HEK293 (cell line): ENCODE measurements around the gene DNAJC4.

Source experiments
- AEBP2 ChIP-seq: fragments of 450-650 bp; formaldehyde crosslinking; IDR thresholded peaks from 2 replicates; pipeline ENCODE4 v1.5.1; 2016; ENCODE audit warnings: missing biosample characterization, missing genetic modification characterization, borderline replicate concordance
- EGR2 ChIP-seq: fragments of 450-650 bp; formaldehyde crosslinking; IDR thresholded peaks from 2 replicates; pipeline ENCODE4 v1.5.1; 2016; ENCODE audit warnings: low read depth, missing biosample characterization, missing genetic modification characterization
- GLI2 ChIP-seq: fragments of 450-650 bp; formaldehyde crosslinking; IDR thresholded peaks from 2 replicates; pipeline ENCODE4; 2017; ENCODE audit warnings: missing biosample characterization, missing genetic modification characterization, low read depth, borderline replicate concordance
- KLF10 ChIP-seq: fragments of 450-650 bp; IDR thresholded peaks from 2 replicates; pipeline ENCODE4 v1.5.1; 2018; ENCODE audit warnings: missing biosample characterization, mild to moderate bottlenecking, missing genetic modification characterization
- KLF16 ChIP-seq: fragments of 450-650 bp; formaldehyde crosslinking; IDR thresholded peaks from 2 replicates; pipeline ENCODE4 v1.5.1; 2017; ENCODE audit warnings: missing biosample characterization, missing genetic modification characterization
- KLF9 ChIP-seq: fragments of 450-650 bp; formaldehyde crosslinking; IDR thresholded peaks from 2 replicates; pipeline ENCODE4 v1.5.1; 2016; ENCODE audit warnings: missing biosample characterization, missing genetic modification characterization, low read depth
- PATZ1 ChIP-seq: fragments of 450-650 bp; formaldehyde crosslinking; IDR thresholded peaks from 2 replicates; pipeline ENCODE4 v1.5.1; 2016; ENCODE audit warnings: missing biosample characterization, missing genetic modification characterization
- PRDM4 ChIP-seq: fragments of 450-650 bp; formaldehyde crosslinking; IDR thresholded peaks from 2 replicates; pipeline ENCODE4 v1.5.1; 2017; ENCODE audit warnings: missing biosample characterization, missing genetic modification characterization
- RBAK ChIP-seq: fragments of 450-650 bp; formaldehyde crosslinking; IDR thresholded peaks from 2 replicates; pipeline ENCODE4 v1.5.1; 2016; ENCODE audit warnings: missing biosample characterization, missing genetic modification characterization
- SP7 ChIP-seq: fragments of 450-650 bp; formaldehyde crosslinking; IDR thresholded peaks from 2 replicates; pipeline ENCODE4 v1.5.1; 2016; ENCODE audit warnings: missing biosample characterization, missing genetic modification characterization
- ZBTB1 ChIP-seq: fragments of 450-650 bp; formaldehyde crosslinking; IDR thresholded peaks from 2 replicates; pipeline ENCODE4 v1.5.1; 2016; ENCODE audit warnings: missing biosample characterization, missing genetic modification characterization
- ZBTB10 ChIP-seq: fragments of 450-650 bp; formaldehyde crosslinking; IDR thresholded peaks from 2 replicates; pipeline ENCODE4 v1.5.1; 2016; ENCODE audit warnings: missing biosample characterization, missing genetic modification characterization
- ZBTB26 ChIP-seq: fragments of 450-650 bp; formaldehyde crosslinking; optimal IDR thresholded peaks from 2 replicates; pipeline ENCODE3; 2016; ENCODE audit warnings: missing biosample characterization, mild to moderate bottlenecking, missing genetic modification characterization
- ZBTB48 ChIP-seq: fragments of 450-650 bp; formaldehyde crosslinking; IDR thresholded peaks from 2 replicates; pipeline ENCODE4 v1.5.1; 2016; ENCODE audit warnings: missing biosample characterization, missing genetic modification characterization
- ZFHX2 ChIP-seq: fragments of 450-650 bp; formaldehyde crosslinking; conservative IDR thresholded peaks from 2 replicates; pipeline ENCODE4 v1.5.1; 2016; ENCODE audit warnings: missing biosample characterization, missing genetic modification characterization
- ZNF114 ChIP-seq: fragments of 450-650 bp; formaldehyde crosslinking; IDR thresholded peaks from 2 replicates; pipeline ENCODE4 v1.5.0; 2017; ENCODE audit warnings: missing biosample characterization, missing genetic modification characterization
- ZNF155 ChIP-seq: fragments of 450-650 bp; formaldehyde crosslinking; IDR thresholded peaks from 2 replicates; pipeline ENCODE4 v1.5.1; 2016; ENCODE audit warnings: missing biosample characterization, missing genetic modification characterization
- ZNF18 ChIP-seq: fragments of 450-650 bp; formaldehyde crosslinking; IDR thresholded peaks from 2 replicates; pipeline ENCODE4 v1.5.1; 2016; ENCODE audit warnings: missing biosample characterization, missing genetic modification characterization
- ZNF19 ChIP-seq: fragments of 450-650 bp; formaldehyde crosslinking; IDR thresholded peaks from 2 replicates; pipeline ENCODE4; 2016; ENCODE audit warnings: missing biosample characterization, missing genetic modification characterization, low read depth
- ZNF2 ChIP-seq: fragments of 450-650 bp; formaldehyde crosslinking; IDR thresholded peaks from 2 replicates; pipeline ENCODE4 v1.5.1; 2016; ENCODE audit warnings: missing biosample characterization, missing genetic modification characterization
- ZNF302 ChIP-seq: fragments of 450-650 bp; formaldehyde crosslinking; IDR thresholded peaks from 2 replicates; pipeline ENCODE4 v1.5.1; 2016; ENCODE audit warnings: missing biosample characterization, missing genetic modification characterization, low read depth
- ZNF354C ChIP-seq: fragments of 450-650 bp; formaldehyde crosslinking; IDR thresholded peaks from 2 replicates; pipeline ENCODE4 v1.5.1; 2016; ENCODE audit warnings: missing biosample characterization, missing genetic modification characterization, low read depth, borderline replicate concordance
- ZNF423 ChIP-seq: fragments of 450-650 bp; formaldehyde crosslinking; IDR thresholded peaks from 2 replicates; pipeline ENCODE4 v1.5.1; 2016; ENCODE audit warnings: missing biosample characterization, missing genetic modification characterization
- ZNF521 ChIP-seq: fragments of 450-650 bp; formaldehyde crosslinking; IDR thresholded peaks from 2 replicates; pipeline ENCODE4 v1.5.1; 2017; ENCODE audit warnings: missing biosample characterization, mild to moderate bottlenecking, missing genetic modification characterization
- ZNF571 ChIP-seq: fragments of 450-650 bp; formaldehyde crosslinking; IDR thresholded peaks from 2 replicates; pipeline ENCODE4 v1.5.0; 2017; ENCODE audit warnings: missing biosample characterization, missing genetic modification characterization
- ZNF600 ChIP-seq: fragments of 450-650 bp; formaldehyde crosslinking; IDR thresholded peaks from 2 replicates; pipeline ENCODE4 v1.5.1; 2016; ENCODE audit warnings: missing biosample characterization, missing genetic modification characterization
- ZNF629 ChIP-seq: fragments of 450-650 bp; formaldehyde crosslinking; IDR thresholded peaks from 2 replicates; pipeline ENCODE4 v1.5.1; 2017; ENCODE audit warnings: missing biosample characterization, missing genetic modification characterization
- ZNF677 ChIP-seq: fragments of 450-650 bp; IDR thresholded peaks from 2 replicates; pipeline ENCODE4 v1.5.0; 2018; ENCODE audit warnings: missing biosample characterization, mild to moderate bottlenecking, missing genetic modification characterization, moderate library complexity

DNAJC4 gene

GRCh38 chr11:64245797-64246620, 15.7 kb downstream of the DNAJC4 start (continued):
- TF ChIP-seq ZBTB26 (tag by site-specific recombination) (peak; percentile 51), EGR2 (peak; percentile 48; the same call in 1 of the 2 replicates), KLF16 (tag by site-specific recombination) (peak; percentile 17; the same call in 1 of the 2 replicates), ZNF600 (tag by site-specific recombination) (peak; percentile 73; the same call in 1 of the 2 replicates), AEBP2 (tag by site-specific recombination) (no peak), ZNF155 (tag by site-specific recombination) (no peak), GLI2 (tag by site-specific recombination) (no peak), PRDM4 (tag by site-specific recombination) (no peak), ZNF114 (tag by site-specific recombination) (no peak), ZBTB48 (tag by site-specific recombination) (0 out of 2 replicates have a peak, but pooled peaks have one; percentile 27), ZNF19 (tag by site-specific recombination) (no peak), ZNF18 (tag by site-specific recombination) (no peak), ZNF629 (tag by site-specific recombination) (0 out of 2 replicates have a peak, but pooled peaks have one; percentile 36), ZBTB10 (tag by site-specific recombination) (peak; percentile 62; the same call in 1 of the 2 replicates), ZNF2 (tag by site-specific recombination) (no peak), SP7 (tag by site-specific recombination) (peak; percentile 67; the same call in 1 of the 2 replicates), PATZ1 (tag by site-specific recombination) (peak; percentile 84), ZNF354C (tag by site-specific recombination) (no peak), ZNF677 (no peak), ZNF571 (no peak), RBAK (tag by site-specific recombination) (no peak), ZNF423 (tag by site-specific recombination) (0 out of 2 replicates have a peak, but pooled peaks have one; percentile 8), ZNF302 (tag by site-specific recombination) (no peak), ZNF521 (tag by site-specific recombination) (no peak), ZBTB1 (no peak), ZFHX2 (tag by site-specific recombination) (peak; percentile 51), KLF9 (tag by site-specific recombination) (peak; percentile 65), KLF10 (tag by site-specific recombination) (0 out of 2 replicates have a peak, but pooled peaks have one; percentile 2)
